IMR-90 (cell line): ENCODE measurements around the gene CEACAM1.

Experiments used
- CTCF ChIP-seq: conservative IDR thresholded peaks from 2 replicates; pipeline ENCODE4 v1.5.1; 2012; ENCODE audit warnings: mild to moderate bottlenecking, low read depth, low read length, improper control_type of control experiment
- NFE2L2 ChIP-seq: fragments of 150-350 bp; IDR thresholded peaks from 2 replicates; pipeline ENCODE4 v1.6.1; 2016; ENCODE audit warnings: low read depth, mild to moderate bottlenecking, low read length
- POLR2A ChIP-seq: IDR thresholded peaks from 2 replicates; pipeline ENCODE4 v1.6.1; 2012; ENCODE audit warnings: mild to moderate bottlenecking, low read depth, low read length
- RFX5 ChIP-seq: IDR thresholded peaks from 2 replicates; pipeline ENCODE4 v1.8.0; 2012; ENCODE audit warnings: low read depth, mild to moderate bottlenecking, low read length, moderate library complexity
- USF2 ChIP-seq: fragments of 150-350 bp; IDR thresholded peaks from 2 replicates; pipeline ENCODE4 v1.6.1; 2017; ENCODE audit warnings: mild to moderate bottlenecking, antibody characterized with exemption, low read length, low read depth

- TF ChIP-seq POLR2A (no peak), USF2 (no peak), CTCF (no peak), RFX5 (no peak), NFE2L2 (no peak)
Observed at GRCh38 chr19:42521346-42522030, 6.8 kb downstream of the CEACAM1 start.
